Measurements from ENCODE around the gene CCDC97.
"Not testable (repeated sequence)": the region's sequence is repeated elsewhere in the genome, so short reads cannot be mapped to it uniquely, and the experiment has no call there.

CCDC97 gene

GRCh38 chr19:41363753-41364523, 54.0 kb downstream of the CCDC97 start, which contains the start of gene B9D2:
B9D2 (minus strand) TSS chr19:41364149; CDS start chr19:41363519, 630 bp downstream.
- peak; percentile 94 for TF ChIP-seq POLR2A (IDR thresholded peaks at IDR 0.05; ENCODE audit: low read length)
- no peak for TF ChIP-seq GATA1 (IDR thresholded peaks at IDR 0.05; ENCODE audit: low read depth, low read length)
- peak; percentile 99 for DNase-seq

GRCh38 chr19:41364524-41365391, 54.8 kb downstream of the CCDC97 start:
- TF ChIP-seq GATA1 (IDR thresholded peaks at IDR 0.05; ENCODE audit: low read depth, low read length) (no peak), POLR2A (IDR thresholded peaks at IDR 0.05; ENCODE audit: low read length) (no peak)
- DNase-seq, result peak in 1 of 2 experiments; percentile 57

- peak; percentile 45 to 63 for DNase-seq
- TF ChIP-seq POLR2A (IDR thresholded peaks at IDR 0.05; ENCODE audit: low read length), result no peak
- TF ChIP-seq GATA1 (IDR thresholded peaks at IDR 0.05; ENCODE audit: low read depth, low read length), result no peak
Measured at GRCh38 chr19:41366089-41366488, 56.1 kb downstream of the CCDC97 start.

GRCh38 chr19:41367848-41368301, 57.9 kb downstream of the CCDC97 start:
- TF ChIP-seq POLR2A (IDR thresholded peaks at IDR 0.05; ENCODE audit: low read length), result peak; percentile 36
- no peak for TF ChIP-seq GATA1 (IDR thresholded peaks at IDR 0.05; ENCODE audit: low read depth, low read length)
- DNase-seq, result peak; percentile 69 to 77

GRCh38 chr19:41369769-41370168, 59.8 kb downstream of the CCDC97 start:
- no peak for DNase-seq
- TF ChIP-seq GATA1 (IDR thresholded peaks at IDR 0.05; ENCODE audit: low read depth, low read length), result no peak
- TF ChIP-seq POLR2A (IDR thresholded peaks at IDR 0.05; ENCODE audit: low read length), result no peak

GRCh38 chr19:41371119-41371518, 61.1 kb downstream of the CCDC97 start:
- DNase-seq, result not testable (repeated sequence)

GRCh38 chr19:41371541-41371940, 61.6 kb downstream of the CCDC97 start:
- no peak for TF ChIP-seq POLR2A (IDR thresholded peaks at IDR 0.05; ENCODE audit: low read length)

GRCh38 chr19:41372501-41372900, 62.5 kb downstream of the CCDC97 start:
- no peak for DNase-seq
- no peak for TF ChIP-seq GATA1 (IDR thresholded peaks at IDR 0.05; ENCODE audit: low read depth, low read length)
- TF ChIP-seq POLR2A (IDR thresholded peaks at IDR 0.05; ENCODE audit: low read length), result no peak

More at GRCh38 chr19:41371541-41371940, 61.6 kb downstream of the CCDC97 start:
- no peak for DNase-seq

GRCh38 chr19:41373993-41374392, 64.0 kb downstream of the CCDC97 start:
- no peak for DNase-seq

More at GRCh38 chr19:41373993-41374392, 64.0 kb downstream of the CCDC97 start:
- TF ChIP-seq GATA1 (IDR thresholded peaks at IDR 0.05; ENCODE audit: low read depth, low read length) (no peak), POLR2A (IDR thresholded peaks at IDR 0.05; ENCODE audit: low read length) (no peak)

Data from erythroblast (primary cell).